IMR-90 (cell line): ENCODE results near the gene MAPRE2. TPM values are rescaled to one million over a fixed set of nuclear protein-coding genes. Genes with fewer than 3 reads are reported as not detected.

Experiments used
- ATAC-seq: fragments of 200-7000 bp; cut with Tn5 transposase; 2 replicates; pipeline ENCODE4 v1.9.1; 2020; ENCODE audit warnings: low read depth, mild to moderate bottlenecking, moderate library complexity
- BruUV-seq: library from RNA; stranded (reverse); fragments of 400-500 nt; replicated peaks from 2 replicates; lab custom pipeline; 2021; lab: Mats Ljungman, UMichigan
- CTCF ChIA-PET: fragments of 300-600 bp; formaldehyde crosslinking; extraction: SDS; loops from one replicate; lab custom pipeline; 2021; ENCODE audit warnings: antibody characterized with exemption; lab: Yijun Ruan, JAX
- POLR2A ChIA-PET: fragments of 300-600 bp; sonication (Branson Sonifier 250); formaldehyde crosslinking; loops from one replicate; lab custom pipeline; 2022; ENCODE audit warnings: antibody characterized with exemption; ENCODE audit not compliant: unreplicated experiment; lab: Charles Lee
- DNase-seq: peaks from one replicate; pipeline ENCODE4 v3.0.0; 2013
- H2AFZ ChIP-seq: replicated peaks from 2 replicates; pipeline ENCODE3; 2013; ENCODE audit warnings: low read length, mild to moderate bottlenecking; ENCODE audit not compliant: poor library complexity
- H2AK5ac ChIP-seq: 2 replicates; pipeline ENCODE4 v1.6.1; 2013; ENCODE audit warnings: low read depth, low read length, inconsistent platforms
- H2AK9ac ChIP-seq: replicated peaks from 2 replicates; pipeline ENCODE3; 2013; ENCODE audit warnings: mild to moderate bottlenecking, low read depth, low read length, moderate library complexity; ENCODE audit not compliant: poor library complexity
- H2BK120ac ChIP-seq: 2 replicates; pipeline ENCODE4 v1.6.1; 2013; ENCODE audit warnings: low read depth, low read length, inconsistent platforms
- H2BK15ac ChIP-seq: 3 replicates; pipeline ENCODE4 v1.6.1; 2013; ENCODE audit warnings: low read depth, low read length, inconsistent platforms
- H2BK20ac ChIP-seq: 2 replicates; pipeline ENCODE4 v1.6.1; 2013; ENCODE audit warnings: low read depth, mild to moderate bottlenecking, inconsistent platforms, low read length, moderate library complexity
- H2BK5ac ChIP-seq: 2 replicates; pipeline ENCODE4 v1.6.1; 2013; ENCODE audit warnings: mild to moderate bottlenecking, low read depth, low read length, inconsistent platforms; ENCODE audit not compliant: poor library complexity, severe bottlenecking
- H3K14ac ChIP-seq: replicated peaks from 2 replicates; pipeline ENCODE4 v1.6.1; 2013; ENCODE audit warnings: low read depth, low read length, inconsistent platforms
- H3K18ac ChIP-seq: 2 replicates; pipeline ENCODE4 v1.6.1; 2013; ENCODE audit warnings: low read depth, low read length, control low read depth
- H3K23ac ChIP-seq: 2 replicates; pipeline ENCODE4 v1.6.1; 2013; ENCODE audit warnings: low read depth, low read length, inconsistent platforms
- H3K27ac ChIP-seq: 2 replicates; pipeline ENCODE4 v1.5.1; 2013; ENCODE audit warnings: mild to moderate bottlenecking, control low read depth, low read length; ENCODE audit not compliant: insufficient read depth
- H3K27me3 ChIP-seq: 2 replicates; pipeline ENCODE4 v1.6.1; 2013; ENCODE audit warnings: low read length; ENCODE audit not compliant: control insufficient read depth, insufficient read depth
- H3K36me3 ChIP-seq: 2 replicates; pipeline ENCODE4 v1.6.1; 2013; ENCODE audit warnings: low read length, mixed read lengths; ENCODE audit not compliant: control insufficient read depth, insufficient read depth
- H3K4ac ChIP-seq: 2 replicates; pipeline ENCODE4 v1.6.1; 2013; ENCODE audit warnings: low read depth, low read length, inconsistent platforms
- H3K4me1 ChIP-seq: 2 replicates; pipeline ENCODE4 v1.6.1; 2013; ENCODE audit warnings: low read length, mixed read lengths; ENCODE audit not compliant: control insufficient read depth, insufficient read depth
- H3K4me2 ChIP-seq: 2 replicates; pipeline ENCODE4 v1.6.1; 2013; ENCODE audit warnings: low read depth, mild to moderate bottlenecking, control low read depth, low read length, moderate library complexity
- H3K4me3 ChIP-seq: 2 replicates; pipeline ENCODE4 v1.5.1; 2013; ENCODE audit warnings: low read depth, mild to moderate bottlenecking, control low read depth, low read length, moderate library complexity; ENCODE audit not compliant: insufficient read depth
- H3K56ac ChIP-seq: 2 replicates; pipeline ENCODE4 v1.6.1; 2013; ENCODE audit warnings: low read length, inconsistent platforms; ENCODE audit not compliant: insufficient read depth; ENCODE audit errors: extremely low read depth
- H3K79me1 ChIP-seq, 2 experiments: 2 replicates each; pipeline ENCODE4 v1.6.1; 2013; ENCODE audit warnings: low read length in 2 of 2, inconsistent platforms in 1 of 2, low read depth in 1 of 2
- H3K9ac ChIP-seq: 2 replicates; pipeline ENCODE4 v1.6.1; 2013; ENCODE audit warnings: low read depth, low read length, control low read depth
- H3K9me1 ChIP-seq: 2 replicates; pipeline ENCODE4 v1.6.1; 2013; ENCODE audit warnings: low read length, inconsistent platforms; ENCODE audit not compliant: insufficient read depth
- H3K9me3 ChIP-seq: 2 replicates; pipeline ENCODE4 v1.6.1; 2013; ENCODE audit warnings: low read length; ENCODE audit not compliant: control insufficient read depth, insufficient read depth
- H4K20me1 ChIP-seq: 2 replicates; pipeline ENCODE4 v1.6.1; 2013; ENCODE audit warnings: low read length, inconsistent platforms; ENCODE audit not compliant: insufficient read depth
- H4K5ac ChIP-seq: 2 replicates; pipeline ENCODE4 v1.6.1; 2013; ENCODE audit warnings: mild to moderate bottlenecking, low read depth, low read length, control low read depth
- H4K8ac ChIP-seq, 2 experiments: 2 replicates each; pipeline ENCODE4 v1.6.1; 2013; ENCODE audit warnings: low read depth in 2 of 2, low read length in 2 of 2, control low read depth in 1 of 2, inconsistent platforms in 1 of 2
- H4K91ac ChIP-seq: 2 replicates; pipeline ENCODE4 v1.6.1; 2013; ENCODE audit warnings: low read depth, low read length, inconsistent platforms; ENCODE audit not compliant: insufficient read depth
- CEBPB ChIP-seq: IDR thresholded peaks from 2 replicates; pipeline ENCODE4 v1.6.1; 2012; ENCODE audit warnings: low read depth, low read length, improper control_type of control experiment
- CHD1 ChIP-seq: IDR thresholded peaks from 2 replicates; pipeline ENCODE4 v1.6.1; 2012; ENCODE audit warnings: low read depth, low read length, improper control_type of control experiment
- CTCF ChIP-seq: conservative IDR thresholded peaks from 2 replicates; pipeline ENCODE4 v1.5.1; 2012; ENCODE audit warnings: mild to moderate bottlenecking, low read depth, low read length, improper control_type of control experiment
- MAFK ChIP-seq: IDR thresholded peaks from 2 replicates; pipeline ENCODE4 v1.6.1; 2012; ENCODE audit warnings: low read depth, low read length, improper control_type of control experiment
- MAZ ChIP-seq: IDR thresholded peaks from 2 replicates; pipeline ENCODE4 v1.6.1; 2012; ENCODE audit warnings: low read depth, mild to moderate bottlenecking, low read length, improper control_type of control experiment, moderate library complexity, borderline replicate concordance
- RAD21 ChIP-seq: IDR thresholded peaks from 2 replicates; pipeline ENCODE4 v1.6.1; 2012; ENCODE audit warnings: low read length, improper control_type of control experiment
- SMC3 ChIP-seq: fragments of 150-350 bp; IDR thresholded peaks from 2 replicates; pipeline ENCODE4 v1.6.1; 2016; ENCODE audit warnings: low read depth, mild to moderate bottlenecking, antibody characterized with exemption, low read length, moderate library complexity
- USF2 ChIP-seq: fragments of 150-350 bp; IDR thresholded peaks from 2 replicates; pipeline ENCODE4 v1.6.1; 2017; ENCODE audit warnings: mild to moderate bottlenecking, antibody characterized with exemption, low read length, low read depth
- WGBS, 2 experiments: methylation state at CpG; one replicate each; pipeline versions ENCODE4 v1.1.5 to v1.1.7; 2013; ENCODE audit warnings: missing lambda C conversion rate in 2 of 2; ENCODE audit not compliant: insufficient read length in 1 of 2; ENCODE audit errors: extremely low coverage in 2 of 2; 5-methylcytosine and 5-hydroxymethylcytosine counted together
- dilution Hi-C: fragments of 300-500 bp; cut with HindIII; formaldehyde crosslinking; loops from one replicate; pipeline ENCODE4 v1.14.3; 2018; ENCODE audit warnings: low sequenced_read_pairs; ENCODE audit not compliant: unreplicated experiment
- in situ Hi-C: fragments of 300-500 bp; cut with MboI; formaldehyde crosslinking; loops from 3 replicates; pipeline ENCODE4 v1.14.3; 2019; ENCODE audit warnings: low sequenced_read_pairs, inconsistent platforms, mixed read lengths
- intact Hi-C: fragments of 100-400 bp; cut with micrococcal nuclease; formaldehyde crosslinking; loops from 2 replicates; pipeline ENCODE4 v1.10.0; 2022
- polyA plus RNA-seq, 3 experiments: library from polyadenylated mRNA; depleted of rRNA; stranded (reverse); fragments of >200 nt; gene quantifications; 2 replicates each; pipeline ENCODE4 v1.2.3, GENCODE V29; 2012; ENCODE audit warnings: low replicate concordance in 1 of 3
- total RNA-seq: library from RNA; depleted of rRNA; stranded (reverse); fragments of >200 nt; gene quantifications from 2 replicates; pipeline ENCODE4 v1.2.3, GENCODE V29; 2012

MAPRE2 gene
- total and polyA plus RNA-seq, 2 of the 4 experiments (the other 2 are of a cell fraction), result 19.6 to 23.8 TPM

- ATAC-seq, result no peak
- TF ChIP-seq MAZ (no peak), CEBPB (no peak), USF2 (no peak), CHD1 (no peak), RAD21 (no peak), SMC3 (no peak), MAFK (no peak), CTCF (no peak)
- CTCF ChIA-PET, result no interaction called here
- Histone ChIP-seq H3K9me3 (no peaks in the 10 kb centered on the region), H3K27me3 (peaks cover 1% of the 10 kb centered on the region; the same call in 1 of the 2 replicates), H2AFZ (no peak overlapping the region), H3K79me1 (peaks cover 0 to 34% of the 10 kb centered on the region in 2 experiments; a peak in 3 of 4 replicates), H3K4ac (no peak overlapping the region), H3K27ac (no peak overlapping the region), H3K9me1 (0 out of 2 replicates have a peak, but pooled peaks cover 3% of the 10 kb centered on the region), H4K91ac (no peak overlapping the region), H3K23ac (no peak overlapping the region), H3K4me2 (peak overlapping the region; percentile 92), H2BK15ac (no peak overlapping the region), H4K8ac (no peak overlapping the region; a peak in 1 of 4 replicates), H2AK9ac (no peak overlapping the region), H4K5ac (no peak overlapping the region), H2BK120ac (no peak overlapping the region), H2AK5ac (no peak overlapping the region), H3K14ac (no peak overlapping the region), H3K56ac (no peak overlapping the region), H3K4me1 (peaks cover 3% of the 10 kb centered on the region; the same call in 1 of the 2 replicates), H2BK20ac (no peak overlapping the region), H3K4me3 (peak overlapping the region; percentile 89; the same call in 1 of the 2 replicates), H3K9ac (no peak overlapping the region; the same call in none of the 2 replicates), H3K18ac (no peak overlapping the region), H4K20me1 (no peaks in the 10 kb centered on the region), H3K36me3 (no peaks in the 10 kb centered on the region), H2BK5ac (no peak overlapping the region)
- in situ Hi-C loops, result no loop called here
- no TSS peak for BruUV-seq
- dilution Hi-C loops, result no loop called here
- DNase-seq, result no peak
- POLR2A ChIA-PET, result interaction anchor here (0.7 kb wide), 1 partner anchor 36 kb away, joined by 3 read pairs; no protein-coding TSS in a partner anchor
- intact Hi-C loops, result loop anchor here (1.0 to 5.0 kb wide), 2 partner anchors 65 to 174 kb away; no protein-coding TSS in a partner anchor
- WGBS, 2 experiments, result no CpG with 5 or more reads among the region's 5 CpGs
These were observed 1.3 kb downstream of the MAPRE2 start for GRCh38 chr18:35042389-35043071.
